Esophagus squamous epithelium (tissue), 4 donors: Measurements from ENCODE around the gene CD46.

Experiments
- CTCF ChIP-seq, 6 experiments: fragments of 450-650 bp in 4 of 6; fragments of 200-600 bp in 2 of 6; sonication (generic) in 2 of 6; IDR thresholded peaks; one replicate each; pipeline ENCODE4 v1.5.1; 2016 to 2019; ENCODE audit warnings: antibody characterized with exemption in 6 of 6, mild to moderate bottlenecking in 4 of 6, moderate library complexity in 4 of 6
- POLR2A ChIP-seq, 4 donors: fragments of 450-650 bp; IDR thresholded peaks; one replicate each; pipeline ENCODE4 v1.6.1; 2017; ENCODE audit warnings: antibody characterized with exemption in 4 of 4, mild to moderate bottlenecking in 4 of 4, moderate library complexity in 3 of 4

- no peak for TF ChIP-seq CTCF (IDR thresholded peaks at IDR 0.05)
- no peak for TF ChIP-seq POLR2A (IDR thresholded peaks at IDR 0.05)
These were observed 63.6 kb downstream of the CD46 start for GRCh38 chr1:207815466-207815865.
